Right ventricle myocardium superior (tissue), 1 donor: ENCODE measurements around the gene DTX1. TPM values are rescaled to one million over a fixed set of nuclear protein-coding genes. Genes with fewer than 3 reads are reported as not detected.

Experiments
- ATAC-seq: fragments of 200-7000 bp; cut with Tn5 transposase; one replicate; pipeline ENCODE4 v1.9.1; 2020; ENCODE audit warnings: mild to moderate bottlenecking; ENCODE audit not compliant: poor library complexity
- DNase-seq: peaks from one replicate; pipeline ENCODE4 v3.0.0-alpha.2; 2020
- intact Hi-C: fragments of 100-400 bp; cut with DNase I; formaldehyde crosslinking; loops from one replicate; pipeline ENCODE4 v1.11.2; 2022
- total RNA-seq: library from RNA; stranded (reverse); fragmentation: NEBNext Ultra II Directional; extraction: Animal tissue kit (Norgen Biotek cat#: 25700); gene quantifications from one replicate; pipeline ENCODE4 v1.2.1, GENCODE V29; 2021
- donor health status: DM: no; HTN: yes; CAD: no; lungs with severe emphysema.

The DTX1 gene
- total RNA-seq, 1 donor from 2014 or later: 1.6 TPM

GRCh38 chr12:113067987-113068935 is 11.7 kb downstream of the DTX1 start:
- no peak for DNase-seq
- intact Hi-C loops: no loop called here
- no peak for ATAC-seq

- no peak for DNase-seq
- intact Hi-C loops: no loop called here
- no peak for ATAC-seq
Measured at GRCh38 chr12:113069149-113069548, 12.6 kb downstream of the DTX1 start.

GRCh38 chr12:113069751-113070116 is 13.2 kb downstream of the DTX1 start:
- no peak for ATAC-seq
- intact Hi-C loops: no loop called here
- DNase-seq: no peak

GRCh38 chr12:113070117-113070906 is 13.8 kb downstream of the DTX1 start:
- intact Hi-C loops: no loop called here
- ATAC-seq: peak; percentile 26
- no peak for DNase-seq

- DNase-seq (peak; percentile 62), ATAC-seq (peak; percentile 70)
Measured at GRCh38 chr12:113071135-113072112, 14.9 kb downstream of the DTX1 start.

GRCh38 chr12:113072136-113072535 is 15.6 kb downstream of the DTX1 start:
- ATAC-seq (peak; percentile 10), DNase-seq (no peak)
- intact Hi-C loops: no loop called here

More at GRCh38 chr12:113071135-113072112, 14.9 kb downstream of the DTX1 start:
- intact Hi-C loops: no loop called here

GRCh38 chr12:113073586-113073985 is 17.1 kb downstream of the DTX1 start:
- ATAC-seq (no peak), DNase-seq (no peak)
- intact Hi-C loops: no loop called here

GRCh38 chr12:113075137-113075683 is 18.7 kb downstream of the DTX1 start:
- ATAC-seq (no peak), DNase-seq (no peak)
- intact Hi-C loops: no loop called here

- DNase-seq (no peak), ATAC-seq (no peak)
- intact Hi-C loops: no loop called here
Measured at GRCh38 chr12:113077057-113077858, 20.7 kb downstream of the DTX1 start.

GRCh38 chr12:113077859-113078255 is 21.3 kb downstream of the DTX1 start:
- intact Hi-C loops: no loop called here
- no peak for ATAC-seq
- DNase-seq: no peak

GRCh38 chr12:113081873-113082272 is 25.3 kb downstream of the DTX1 start:
- DNase-seq: no peak
- peak; percentile 29 for ATAC-seq
- intact Hi-C loops: no loop called here

- no peak for DNase-seq
- ATAC-seq: no peak
- intact Hi-C loops: no loop called here
Measured at GRCh38 chr12:113082486-113083148, 26.1 kb downstream of the DTX1 start.

GRCh38 chr12:113083863-113084435 is 27.4 kb downstream of the DTX1 start:
- DNase-seq: peak; percentile 66
- peak; percentile 58 for ATAC-seq
- intact Hi-C loops: no loop called here

GRCh38 chr12:113086249-113087164 is 30.0 kb downstream of the DTX1 start:
- DNase-seq (no peak), ATAC-seq (no peak)
- intact Hi-C loops: no loop called here

GRCh38 chr12:113087193-113087592 is 30.7 kb downstream of the DTX1 start:
- intact Hi-C loops: no loop called here
- no peak for DNase-seq
- no peak for ATAC-seq

GRCh38 chr12:113088037-113088436 is 31.5 kb downstream of the DTX1 start:
- intact Hi-C loops: no loop called here
- no peak for DNase-seq
- ATAC-seq: no peak
